HG02840 (cell line): ENCODE results near the gene ATIC.

Experiments
- ATAC-seq: cut with Tn5 transposase; IDR thresholded peaks from one replicate; pipeline ENCODE4 v1.9.1; 2021; ENCODE audit warnings: mild to moderate bottlenecking, moderate library complexity, moderate number of reproducible peaks; ENCODE audit not compliant: unreplicated experiment, low FRiP score

ATIC gene

GRCh38 chr2:215372968-215373649 lies 61.2 kb downstream of the ATIC start:
- ATAC-seq, result no peak

GRCh38 chr2:215374002-215374401 lies 62.1 kb downstream of the ATIC start:
- ATAC-seq, result no peak

- ATAC-seq, result no peak
These were observed 63.0 kb downstream of the ATIC start for GRCh38 chr2:215374642-215375466.

GRCh38 chr2:215375467-215375830 lies 63.6 kb downstream of the ATIC start:
- no peak for ATAC-seq

GRCh38 chr2:215376103-215376780 lies 64.4 kb downstream of the ATIC start:
- ATAC-seq, result no peak

GRCh38 chr2:215377283-215377682 lies 65.4 kb downstream of the ATIC start:
- no peak for ATAC-seq

GRCh38 chr2:215378045-215378444 lies 66.2 kb downstream of the ATIC start:
- ATAC-seq, result no peak

GRCh38 chr2:215379039-215379438 lies 67.2 kb downstream of the ATIC start:
- ATAC-seq, result no peak

- ATAC-seq, result no peak
These were observed 68.1 kb downstream of the ATIC start for GRCh38 chr2:215379948-215380347.

- ATAC-seq, result no peak
These were observed 68.8 kb downstream of the ATIC start for GRCh38 chr2:215380699-215381098.

- ATAC-seq, result no peak
These were observed 70.2 kb downstream of the ATIC start for GRCh38 chr2:215382011-215382410.

- no peak for ATAC-seq
These were observed 70.6 kb downstream of the ATIC start for GRCh38 chr2:215382480-215382879.

- ATAC-seq, result no peak
These were observed 71.9 kb downstream of the ATIC start for GRCh38 chr2:215383652-215384279.

- ATAC-seq, result no peak
These were observed 72.9 kb downstream of the ATIC start for GRCh38 chr2:215384710-215385109.

- ATAC-seq, result no peak
These were observed 74.7 kb downstream of the ATIC start for GRCh38 chr2:215386566-215386965.

GRCh38 chr2:215388002-215388728 lies 76.3 kb downstream of the ATIC start:
- ATAC-seq, result no peak

- ATAC-seq, result no peak
These were observed 78.7 kb downstream of the ATIC start for GRCh38 chr2:215390550-215390913.

GRCh38 chr2:215391531-215391930 lies 79.7 kb downstream of the ATIC start:
- ATAC-seq, result no peak

- ATAC-seq, result no peak
These were observed 80.3 kb downstream of the ATIC start for GRCh38 chr2:215392164-215392563.

GRCh38 chr2:215392687-215393270 lies 80.9 kb downstream of the ATIC start:
- ATAC-seq, result no peak
